GM19467 (cell line): ENCODE measurements around the gene MOSPD2.

ENCODE experiments used
- ATAC-seq: cut with Tn5 transposase; IDR thresholded peaks from one replicate; pipeline ENCODE4 v1.9.1; 2021; ENCODE audit warnings: mild to moderate bottlenecking, moderate library complexity; ENCODE audit not compliant: unreplicated experiment

The MOSPD2 gene

GRCh38 chrX:14913241-14913640 is 40.0 kb downstream of the MOSPD2 start:
- ATAC-seq = no peak

GRCh38 chrX:14915596-14915995 is 42.4 kb downstream of the MOSPD2 start:
- no peak for ATAC-seq

DNA sequence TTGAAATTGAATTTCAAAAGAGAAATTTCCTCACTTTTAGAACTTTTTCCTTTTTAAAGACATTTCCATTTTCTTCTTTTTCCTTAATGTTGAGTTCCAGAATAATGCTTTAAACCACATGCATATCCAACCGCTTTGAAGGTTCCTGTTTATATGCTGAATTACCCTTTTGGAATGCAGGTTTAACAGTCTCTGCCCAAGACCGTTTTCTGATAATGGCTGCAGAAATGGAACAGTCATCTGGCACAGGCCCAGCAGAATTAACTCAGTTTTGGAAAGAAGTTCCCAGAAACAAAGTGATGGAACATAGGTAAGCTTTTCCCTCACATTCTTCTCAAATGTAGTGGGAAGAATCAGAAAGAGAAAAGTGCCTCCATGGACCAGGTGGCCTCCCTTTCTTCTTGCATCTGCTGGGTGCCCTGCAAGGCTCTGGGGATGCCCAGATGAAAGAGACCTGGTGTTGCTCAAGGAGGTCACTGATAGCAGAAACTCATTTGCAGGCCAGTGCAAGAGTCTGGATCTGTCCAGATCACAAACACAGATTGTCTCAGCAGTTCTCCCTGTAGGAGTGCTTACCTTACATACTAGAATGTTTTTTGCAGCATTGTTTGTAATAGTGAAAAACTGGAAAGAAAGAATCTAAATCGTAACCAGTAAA is 42.9 kb downstream of the MOSPD2 start:
- no peak for ATAC-seq

DNA sequence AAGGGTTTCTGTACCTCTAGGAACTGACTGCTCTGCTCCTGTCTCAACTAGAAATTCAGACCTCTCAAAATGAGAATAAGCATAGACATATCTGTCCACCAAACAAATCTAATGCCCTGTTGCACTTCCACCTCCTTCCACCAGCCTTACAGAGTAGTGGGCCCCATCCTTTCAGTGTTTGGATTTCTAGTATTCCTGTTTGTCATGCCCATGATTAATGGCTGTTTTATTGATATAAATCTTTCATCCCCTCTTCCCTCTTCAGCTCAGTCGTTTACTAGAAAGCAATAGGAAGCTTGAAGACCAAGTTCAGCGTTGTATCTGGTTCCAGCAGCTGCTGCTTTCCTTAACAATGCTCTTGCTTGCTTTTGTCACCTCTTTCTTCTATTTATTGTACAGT is 46.2 kb downstream of the MOSPD2 start:
- no peak for ATAC-seq

DNA sequence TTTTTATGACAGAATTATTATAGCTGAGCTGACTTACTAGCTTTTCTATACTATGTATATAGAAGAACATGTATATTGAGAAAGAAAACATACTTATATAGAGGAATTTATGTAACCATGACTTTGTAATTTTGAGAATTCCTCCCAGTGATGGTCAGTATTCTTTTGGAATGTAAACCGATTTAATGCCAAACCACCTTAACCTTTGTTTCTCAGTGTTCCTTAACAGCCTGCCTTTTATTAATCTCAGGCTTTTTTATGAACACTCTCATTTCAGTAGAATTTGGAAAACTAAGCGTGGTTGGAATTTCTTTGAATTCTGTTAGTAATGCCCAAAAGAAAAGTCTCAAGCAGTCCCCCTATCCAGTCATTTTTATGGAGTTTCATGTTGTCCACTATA is 47.0 kb downstream of the MOSPD2 start:
- no peak for ATAC-seq

- no peak for ATAC-seq
Observed at GRCh38 chrX:14922437-14922836, 49.2 kb downstream of the MOSPD2 start.

GRCh38 chrX:14923761-14924160 is 50.5 kb downstream of the MOSPD2 start:
- ATAC-seq = no peak

- no peak for ATAC-seq
Observed at GRCh38 chrX:14926471-14926870, 53.2 kb downstream of the MOSPD2 start.

- ATAC-seq = no peak
Observed at GRCh38 chrX:14927401-14927800, 54.2 kb downstream of the MOSPD2 start.

DNA sequence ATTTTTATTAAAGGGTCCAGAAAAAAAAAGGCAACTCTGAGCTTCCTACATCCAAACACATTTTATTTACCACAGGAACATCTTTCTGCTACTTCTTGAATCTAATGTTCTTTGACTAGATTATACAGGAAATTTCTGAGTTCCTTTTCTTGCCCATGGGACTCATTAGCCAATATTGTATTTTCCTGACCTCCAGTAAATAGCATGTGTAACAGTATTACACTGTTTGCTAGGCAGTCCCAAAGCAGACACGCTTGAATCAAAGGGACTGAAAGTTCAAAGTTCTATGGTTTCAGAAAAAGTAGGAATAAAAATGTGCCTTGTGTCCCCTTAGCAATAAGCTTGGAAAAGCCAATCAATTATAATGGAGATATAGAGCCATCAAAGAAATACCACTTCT is 57.4 kb downstream of the MOSPD2 start:
- no peak for ATAC-seq

DNA sequence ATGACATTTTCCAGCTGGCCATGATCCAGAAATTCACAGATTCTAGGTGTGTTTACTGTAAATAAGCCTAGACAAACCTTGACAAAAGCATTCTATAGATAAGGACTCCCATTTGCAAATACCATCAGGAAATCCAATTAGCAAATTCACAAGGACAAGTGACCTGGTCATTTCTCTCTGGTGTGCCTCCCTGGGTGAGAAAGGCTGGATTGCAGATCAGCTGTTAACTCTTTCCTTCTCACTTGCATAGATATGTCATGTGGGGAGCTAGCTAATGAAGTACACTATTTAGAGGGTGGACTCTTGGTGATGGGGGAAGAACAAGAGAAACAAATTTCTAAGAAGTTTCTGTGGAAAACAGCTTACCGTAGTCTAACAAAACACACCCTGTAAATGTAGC is 58.9 kb downstream of the MOSPD2 start:
- ATAC-seq = no peak

- no peak for ATAC-seq
Observed at GRCh38 chrX:14934423-14934822, 61.2 kb downstream of the MOSPD2 start.

DNA sequence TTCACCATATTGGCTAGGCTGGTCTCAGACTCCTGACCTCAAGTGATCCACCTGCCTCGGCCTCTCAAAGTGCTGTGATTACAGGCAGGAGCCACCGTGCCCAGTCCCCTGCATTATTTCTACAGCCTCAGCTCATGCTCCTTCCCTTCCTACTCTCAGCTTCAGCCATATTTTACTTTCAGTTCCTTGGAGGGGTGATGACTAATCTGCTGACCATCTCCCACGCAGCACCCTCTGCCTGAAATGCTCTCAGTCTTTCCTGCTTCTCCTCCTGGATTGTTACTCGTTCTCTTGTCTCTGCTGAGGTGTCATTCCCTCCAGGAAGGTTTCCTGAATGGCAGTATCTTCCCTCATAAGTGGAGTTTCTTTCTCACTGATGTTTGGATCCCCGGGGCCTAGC is 63.3 kb downstream of the MOSPD2 start:
- no peak for ATAC-seq

- ATAC-seq = no peak
Observed at GRCh38 chrX:14939644-14940043, 66.4 kb downstream of the MOSPD2 start.

DNA sequence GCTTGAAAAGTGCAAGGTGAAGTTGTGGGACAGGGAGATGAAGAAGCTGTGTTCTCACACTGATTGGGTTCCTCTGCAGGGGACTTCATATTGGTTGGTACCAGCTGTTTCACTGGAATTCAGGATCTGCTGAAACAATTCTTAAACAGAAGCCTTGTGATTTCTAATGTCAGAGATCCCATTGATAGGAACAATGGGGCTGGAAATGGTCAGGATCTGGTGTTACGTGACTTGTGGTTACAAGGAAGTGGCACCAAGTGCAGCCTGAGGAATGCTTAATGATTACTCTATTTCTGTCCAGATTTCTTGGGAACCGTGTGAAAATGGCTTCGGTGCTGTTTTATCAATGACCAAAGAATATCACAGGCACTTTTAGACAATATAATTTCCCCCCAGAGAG is 68.1 kb downstream of the MOSPD2 start:
- no peak for ATAC-seq

- ATAC-seq = no peak
Observed at GRCh38 chrX:14942341-14942740, 69.1 kb downstream of the MOSPD2 start.

DNA sequence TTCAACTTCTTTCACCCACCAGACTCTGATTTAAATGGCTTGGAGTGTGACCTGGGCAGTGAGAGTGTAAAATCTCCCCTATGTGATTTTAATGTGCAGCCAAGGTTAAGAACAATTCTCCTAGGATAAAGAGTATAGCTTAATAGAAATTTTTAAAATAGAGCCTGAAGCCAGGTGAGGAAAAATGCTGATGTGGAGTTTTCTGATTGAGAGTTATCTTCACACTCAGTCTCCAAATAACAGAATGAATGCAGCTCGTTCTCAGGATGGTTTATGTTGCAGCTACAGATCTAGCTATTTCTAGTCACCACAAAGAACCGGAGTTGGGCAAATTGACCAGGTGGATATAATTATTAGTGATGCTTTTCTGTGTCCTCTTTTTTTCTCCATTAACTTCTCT is 70.7 kb downstream of the MOSPD2 start:
- ATAC-seq = no peak

DNA sequence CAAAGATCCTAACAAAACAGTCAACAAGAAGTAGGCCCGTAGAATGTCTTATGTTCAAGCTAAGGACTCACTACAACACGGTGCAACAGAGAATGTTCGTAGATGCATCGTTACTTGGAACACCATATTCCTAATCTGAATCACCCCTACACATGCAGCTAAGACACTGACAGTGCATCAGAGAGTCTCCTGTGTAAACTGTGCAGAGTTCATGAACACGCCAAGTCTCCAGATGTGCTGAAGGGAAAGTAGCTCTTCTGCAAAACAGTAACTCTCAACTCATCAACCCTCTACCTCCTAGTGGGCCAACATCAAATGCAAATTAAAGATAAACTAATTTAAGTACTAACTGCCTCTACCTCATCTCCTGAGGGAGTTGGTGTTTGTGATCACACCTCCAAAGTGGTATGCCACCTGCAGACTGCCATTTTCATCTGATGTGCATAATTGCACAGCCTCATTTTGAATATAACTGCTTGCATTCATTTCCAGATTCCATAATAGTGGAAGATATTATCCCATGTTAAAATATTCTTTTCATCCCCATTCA is 73.5 kb downstream of the MOSPD2 start:
- no peak for ATAC-seq

GRCh38 chrX:14948691-14949090 is 75.5 kb downstream of the MOSPD2 start:
- no peak for ATAC-seq

DNA sequence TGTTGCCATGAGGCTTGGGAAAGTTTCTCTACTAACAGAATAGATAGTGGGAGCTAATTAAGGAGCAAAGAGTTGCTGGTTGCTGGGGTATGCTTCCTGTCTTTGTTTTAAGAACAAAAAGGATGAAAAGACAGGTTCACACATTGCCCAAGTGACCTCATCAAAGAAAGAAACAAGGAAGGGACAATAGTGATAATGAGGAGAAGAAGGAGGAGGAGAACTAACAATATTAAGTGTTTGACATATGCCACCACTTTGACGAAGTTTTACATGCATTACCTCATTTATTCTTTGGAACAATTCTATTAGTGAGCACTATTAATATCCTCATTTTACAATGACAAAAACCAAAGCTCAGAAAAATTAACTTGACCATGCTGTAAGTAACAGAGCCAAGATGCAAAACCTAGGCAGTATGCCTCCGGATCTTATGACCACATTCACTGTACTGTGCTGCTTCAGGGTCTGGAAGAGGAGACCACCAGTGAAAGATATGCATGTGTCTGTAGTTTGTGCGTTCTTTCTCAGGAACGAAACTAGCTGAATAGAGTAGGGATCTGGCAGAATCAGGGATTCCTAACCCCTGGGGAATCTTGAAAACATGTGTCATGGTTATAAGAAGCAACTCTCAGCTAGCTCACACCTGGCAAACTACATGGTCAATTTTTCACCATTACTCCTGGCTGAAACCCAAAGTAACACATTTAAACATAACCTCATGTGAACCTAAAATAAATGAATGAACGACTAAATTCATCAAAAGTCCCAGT is 83.8 kb downstream of the MOSPD2 start:
- no peak for ATAC-seq

DNA sequence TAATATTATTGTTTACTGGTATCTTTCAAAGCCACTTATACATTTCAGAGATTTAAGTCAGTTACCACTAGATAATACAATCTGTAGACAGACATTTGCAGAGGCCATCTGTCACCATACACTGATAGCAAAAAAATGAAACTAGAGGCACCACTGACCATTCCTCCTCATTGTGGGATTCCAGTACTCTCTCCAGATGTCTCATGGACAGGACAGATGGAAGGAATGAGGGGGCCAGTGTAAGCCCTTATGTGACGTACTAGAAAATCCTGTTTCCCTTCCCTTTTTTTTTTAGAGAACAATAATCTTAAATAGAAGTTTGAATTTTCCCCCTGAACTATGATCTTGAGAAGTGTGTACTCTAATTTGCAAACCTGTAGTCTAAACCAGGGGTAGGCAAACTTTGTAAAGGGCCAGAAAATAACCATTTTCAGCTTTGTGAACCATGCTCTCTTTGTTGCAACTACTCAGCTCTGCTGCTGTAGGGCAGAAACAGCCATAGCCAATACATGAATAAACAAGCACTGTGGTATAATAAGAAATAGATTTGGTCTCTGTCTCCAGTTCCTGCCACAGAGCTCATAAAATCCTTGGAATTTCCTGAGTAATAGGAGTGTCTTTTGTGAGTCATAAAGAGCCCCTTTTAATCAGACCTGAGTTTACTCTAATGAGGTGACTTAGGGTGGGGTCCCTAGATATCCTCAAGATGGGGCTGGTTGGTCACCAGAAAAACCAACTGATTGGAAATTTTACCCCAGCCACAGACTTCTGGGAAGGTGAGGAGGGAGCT is 90.4 kb downstream of the MOSPD2 start:
- ATAC-seq = no peak

DNA sequence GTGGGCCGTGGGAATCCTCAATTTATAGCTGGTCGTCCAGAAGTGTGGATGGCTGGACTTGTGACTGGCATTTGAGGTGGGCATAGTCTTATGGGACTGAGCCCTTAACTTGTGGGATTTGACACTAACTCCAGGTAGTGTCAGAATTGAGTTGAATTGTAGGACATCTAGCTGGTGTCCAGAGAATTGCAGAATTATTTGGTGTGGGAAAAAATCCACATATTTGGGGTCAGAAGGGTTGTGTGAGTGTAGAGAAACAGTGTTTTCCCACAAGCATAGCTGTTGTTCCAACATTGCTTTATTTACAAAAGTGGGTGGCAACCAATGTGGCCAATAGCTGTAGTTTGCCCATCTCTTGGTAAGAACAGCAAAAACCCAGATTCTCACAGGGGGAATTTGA is 91.3 kb downstream of the MOSPD2 start:
- no peak for ATAC-seq
